Liver (tissue), 9 donors: ENCODE results near the gene MMP14. TPM values are rescaled to one million over a fixed set of nuclear protein-coding genes. Genes with fewer than 3 reads are reported as not detected.

Experiments
- DNase-seq: peaks from one replicate; pipeline ENCODE4 v3.0.0-alpha.2; 2017; ENCODE audit warnings: low spot score
- H3K27ac ChIP-seq, 2 donors: one replicate each; pipeline ENCODE4 v1.7.0; 2013; ENCODE audit warnings: inconsistent platforms in 2 of 2, low read length in 2 of 2, control low read depth in 1 of 2, low read depth in 1 of 2, mild to moderate bottlenecking in 1 of 2
- H3K27me3 ChIP-seq, 4 donors: one replicate each; pipeline versions ENCODE4 v1.6.1 to v1.7.0; 2013; ENCODE audit warnings: low read length in 3 of 4, inconsistent platforms in 1 of 4, mild to moderate bottlenecking in 1 of 4, moderate library complexity in 1 of 4; ENCODE audit not compliant: control insufficient read depth in 4 of 4, insufficient read depth in 4 of 4
- H3K36me3 ChIP-seq, 4 donors: one replicate each; pipeline versions ENCODE4 v1.6.1 to v1.7.0; 2013; ENCODE audit warnings: low read length in 3 of 4, mild to moderate bottlenecking in 3 of 4, low read depth in 1 of 4, moderate library complexity in 1 of 4; ENCODE audit not compliant: control insufficient read depth in 4 of 4, insufficient read depth in 3 of 4
- H3K4me1 ChIP-seq, 4 donors: one replicate each; pipeline versions ENCODE4 v1.6.1 to v1.7.0; 2013; ENCODE audit warnings: low read length in 3 of 4, mild to moderate bottlenecking in 3 of 4, moderate library complexity in 1 of 4; ENCODE audit not compliant: control insufficient read depth in 4 of 4, insufficient read depth in 4 of 4
- H3K4me3 ChIP-seq, 3 donors: one replicate each; pipeline versions ENCODE4 v1.6.1 to v1.7.0; 2013; ENCODE audit warnings: low read length in 3 of 3, control low read depth in 1 of 3, low read depth in 1 of 3, mild to moderate bottlenecking in 1 of 3
- H3K9ac ChIP-seq, 2 donors: one replicate each; pipeline ENCODE4 v1.7.0; 2013; ENCODE audit warnings: low read length in 2 of 2, mild to moderate bottlenecking in 2 of 2, moderate library complexity in 2 of 2, control low read depth in 1 of 2, low read depth in 1 of 2
- H3K9me3 ChIP-seq, 4 donors: one replicate each; pipeline versions ENCODE4 v1.6.1 to v1.7.0; 2013; ENCODE audit warnings: low read length in 3 of 4; ENCODE audit not compliant: control insufficient read depth in 4 of 4
- EGR1 ChIP-seq, 2 donors: IDR thresholded peaks; 2 replicates each; pipeline ENCODE4 v1.6.1; 2016 to 2018; ENCODE audit warnings: antibody characterized with exemption in 2 of 2, low read depth in 2 of 2
- FOXA1 ChIP-seq: IDR thresholded peaks from 2 replicates; pipeline ENCODE4 v1.6.1; 2016; ENCODE audit warnings: antibody characterized with exemption
- FOXA2 ChIP-seq: IDR thresholded peaks from 2 replicates; pipeline ENCODE4 v1.6.1; 2016; ENCODE audit warnings: antibody characterized with exemption
- GABPA ChIP-seq, 2 donors: IDR thresholded peaks in 1 of 2; conservative IDR thresholded peaks in 1 of 2; 2 replicates each; pipeline ENCODE4 v1.6.1; 2016; ENCODE audit warnings: antibody characterized with exemption in 2 of 2, mild to moderate bottlenecking in 1 of 2, moderate library complexity in 1 of 2
- HNF4A ChIP-seq, 2 donors: conservative IDR thresholded peaks; 2 replicates each; pipeline ENCODE4 v1.6.1; 2016; ENCODE audit warnings: antibody characterized with exemption in 2 of 2, mild to moderate bottlenecking in 2 of 2
- HNF4G ChIP-seq: IDR thresholded peaks from 2 replicates; pipeline ENCODE4 v1.6.1; 2016; ENCODE audit warnings: antibody characterized with exemption
- JUND ChIP-seq, 2 donors: IDR thresholded peaks; 2 replicates each; pipeline ENCODE4 v1.6.1; 2016; ENCODE audit warnings: antibody characterized with exemption in 2 of 2
- MAX ChIP-seq: IDR thresholded peaks from 2 replicates; pipeline ENCODE4 v1.6.1; 2016; ENCODE audit warnings: antibody characterized with exemption
- NR2F2 ChIP-seq: IDR thresholded peaks from 2 replicates; pipeline ENCODE4 v1.6.1; 2016; ENCODE audit warnings: antibody characterized with exemption
- RAD21 ChIP-seq, 2 donors: IDR thresholded peaks; 2 replicates each; pipeline ENCODE4 v1.6.1; 2016; ENCODE audit warnings: antibody characterized with exemption in 2 of 2, mild to moderate bottlenecking in 2 of 2
- RXRA ChIP-seq, 2 donors: IDR thresholded peaks; 2 replicates each; pipeline ENCODE4 v1.6.1; 2017 to 2018; ENCODE audit warnings: antibody characterized with exemption in 2 of 2, mild to moderate bottlenecking in 1 of 2
- SP1 ChIP-seq: IDR thresholded peaks from 2 replicates; pipeline ENCODE4 v1.6.1; 2018; ENCODE audit warnings: antibody characterized with exemption, mild to moderate bottlenecking
- TAF1 ChIP-seq: conservative IDR thresholded peaks from 2 replicates; pipeline ENCODE4 v1.6.1; 2016; ENCODE audit warnings: antibody characterized with exemption, mild to moderate bottlenecking
- YY1 ChIP-seq: IDR thresholded peaks from 2 replicates; pipeline ENCODE4 v1.6.1; 2016; ENCODE audit warnings: antibody characterized with exemption, mild to moderate bottlenecking
- ZBTB33 ChIP-seq: IDR thresholded peaks from 2 replicates; pipeline ENCODE4 v1.6.1; 2016; ENCODE audit warnings: antibody characterized with exemption
- WGBS: extraction: QIAGEN DNeasy Blood & Tissue Kit; methylation state at CpG from one replicate; pipeline ENCODE4 v1.1.7; 2013; 5-methylcytosine and 5-hydroxymethylcytosine counted together
- polyA plus RNA-seq, 2 donors: library from polyadenylated mRNA; stranded (reverse) in 1 of 2; unstranded in 1 of 2; fragments of 200-250 nt in 1 of 2; fragments of >200 nt in 1 of 2; fragmentation: Nextera tagmentation in 1 of 2; extraction: Ambion mirVana in 1 of 2; gene quantifications; one replicate each; pipeline versions ENCODE4 v1.2.1 to v1.2.3, GENCODE V29; 2013 to 2015
- total RNA-seq, 2 donors: library from RNA; depleted of rRNA; stranded (reverse); fragments of >200 nt; gene quantifications; one replicate each; pipeline ENCODE4 v1.2.3, GENCODE V29; 2014
- TF ChIP-seq, protein P1 (sequence below): IDR thresholded peaks from 2 replicates; pipeline ENCODE4 v1.6.1; 2016; ENCODE audit warnings: antibody characterized with exemption
- TF ChIP-seq, protein P2 (sequence below): IDR thresholded peaks from 2 replicates; pipeline ENCODE4 v1.6.1; 2016; ENCODE audit warnings: antibody characterized with exemption, mild to moderate bottlenecking
- donor health status: healthy.
- donor health status: healthy.
- donor health status: healthy.
- donor health status: healthy.
- donor health status: healthy.

The MMP14 gene
- total and polyA plus RNA-seq, 4 donors: 0.86 to 10.6 (median 8.0) TPM

DNA sequence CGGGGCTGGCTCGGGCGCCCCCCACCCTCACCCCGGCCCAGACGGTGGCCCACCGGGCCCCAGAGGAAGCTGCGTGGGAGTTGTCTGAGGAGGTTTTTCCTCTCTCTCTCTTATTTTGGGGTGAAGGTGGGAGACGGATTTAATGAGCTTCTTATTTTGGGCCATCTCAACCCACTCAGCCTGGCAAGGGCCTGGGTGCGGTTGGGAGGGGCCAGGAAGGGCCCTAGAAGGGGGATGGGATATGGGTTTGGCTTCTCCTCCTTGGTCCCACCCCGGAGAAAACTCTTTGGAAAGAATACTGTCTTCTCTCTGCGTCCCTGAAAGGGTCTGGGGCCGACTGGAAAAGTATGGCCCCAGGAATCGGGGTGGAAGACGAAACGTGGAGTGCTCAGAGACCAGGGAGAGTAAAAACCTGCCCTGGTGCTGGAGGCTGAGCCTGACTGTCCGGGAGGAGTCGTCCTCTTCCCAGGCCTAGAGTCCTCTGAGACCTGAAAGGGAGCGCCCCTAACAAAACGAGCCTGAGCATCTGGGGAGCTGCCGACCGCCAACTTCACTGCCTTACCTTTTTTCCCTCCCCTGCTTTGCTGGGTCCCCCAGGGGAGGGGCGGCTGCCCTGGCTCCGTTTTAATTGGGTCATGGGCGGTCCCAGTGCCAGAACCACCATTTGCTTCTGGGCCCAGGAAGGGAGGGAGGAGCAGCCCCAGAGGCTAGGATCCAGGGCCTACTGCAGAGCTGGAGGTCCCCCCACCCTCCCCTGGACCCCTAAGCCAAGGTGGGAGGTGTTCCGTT is 1.6 kb downstream of the MMP14 start:
- no peaks in the 10 kb centered on the region for H3K9me3 ChIP-seq
- H3K9ac ChIP-seq: peak overlapping the region; percentile 0 to 21
- H3K4me3 ChIP-seq: peak overlapping the region in 2 of 3 donors; percentile 68 to 73
- H3K27ac ChIP-seq: peak overlapping the region; percentile 72 to 73
- H3K4me1 ChIP-seq: peaks cover 0 to 18% (median 3%) of the 10 kb centered on the region in 4 donors
- peaks cover 3 to 11% (median 5%) of the 10 kb centered on the region in 4 donors for H3K36me3 ChIP-seq
- H3K27me3 ChIP-seq: no peaks in the 10 kb centered on the region
- 55% methylated on average over 25 of the region's 25 CpGs for WGBS
- no peak for DNase-seq
- TF ChIP-seq HNF4A (conservative IDR thresholded peaks at IDR 0.05) (no peak), FOXA2 (no peak), HNF4G (no peak), JUND (IDR thresholded peaks at IDR 0.05) (no peak), RAD21 (IDR thresholded peaks at IDR 0.05) (no peak), EGR1 (IDR thresholded peaks at IDR 0.05; ENCODE audit: low read depth in 2 of 2) (no peak), FOXA1 (no peak), ZBTB33 (no peak), YY1 (no peak), TAF1 (no peak), GABPA (IDR thresholded peaks at IDR 0.05 in 1 of 2, conservative IDR thresholded peaks at IDR 0.05 in 1 of 2) (no peak), RXRA (IDR thresholded peaks at IDR 0.05) (no peak)
- TF ChIP-seq, protein P1, sequence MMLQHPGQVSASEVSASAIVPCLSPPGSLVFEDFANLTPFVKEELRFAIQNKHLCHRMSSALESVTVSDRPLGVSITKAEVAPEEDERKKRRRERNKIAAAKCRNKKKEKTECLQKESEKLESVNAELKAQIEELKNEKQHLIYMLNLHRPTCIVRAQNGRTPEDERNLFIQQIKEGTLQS: no peak
- TF ChIP-seq, protein P2, sequence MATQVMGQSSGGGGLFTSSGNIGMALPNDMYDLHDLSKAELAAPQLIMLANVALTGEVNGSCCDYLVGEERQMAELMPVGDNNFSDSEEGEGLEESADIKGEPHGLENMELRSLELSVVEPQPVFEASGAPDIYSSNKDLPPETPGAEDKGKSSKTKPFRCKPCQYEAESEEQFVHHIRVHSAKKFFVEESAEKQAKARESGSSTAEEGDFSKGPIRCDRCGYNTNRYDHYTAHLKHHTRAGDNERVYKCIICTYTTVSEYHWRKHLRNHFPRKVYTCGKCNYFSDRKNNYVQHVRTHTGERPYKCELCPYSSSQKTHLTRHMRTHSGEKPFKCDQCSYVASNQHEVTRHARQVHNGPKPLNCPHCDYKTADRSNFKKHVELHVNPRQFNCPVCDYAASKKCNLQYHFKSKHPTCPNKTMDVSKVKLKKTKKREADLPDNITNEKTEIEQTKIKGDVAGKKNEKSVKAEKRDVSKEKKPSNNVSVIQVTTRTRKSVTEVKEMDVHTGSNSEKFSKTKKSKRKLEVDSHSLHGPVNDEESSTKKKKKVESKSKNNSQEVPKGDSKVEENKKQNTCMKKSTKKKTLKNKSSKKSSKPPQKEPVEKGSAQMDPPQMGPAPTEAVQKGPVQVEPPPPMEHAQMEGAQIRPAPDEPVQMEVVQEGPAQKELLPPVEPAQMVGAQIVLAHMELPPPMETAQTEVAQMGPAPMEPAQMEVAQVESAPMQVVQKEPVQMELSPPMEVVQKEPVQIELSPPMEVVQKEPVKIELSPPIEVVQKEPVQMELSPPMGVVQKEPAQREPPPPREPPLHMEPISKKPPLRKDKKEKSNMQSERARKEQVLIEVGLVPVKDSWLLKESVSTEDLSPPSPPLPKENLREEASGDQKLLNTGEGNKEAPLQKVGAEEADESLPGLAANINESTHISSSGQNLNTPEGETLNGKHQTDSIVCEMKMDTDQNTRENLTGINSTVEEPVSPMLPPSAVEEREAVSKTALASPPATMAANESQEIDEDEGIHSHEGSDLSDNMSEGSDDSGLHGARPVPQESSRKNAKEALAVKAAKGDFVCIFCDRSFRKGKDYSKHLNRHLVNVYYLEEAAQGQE: no peak

DNA sequence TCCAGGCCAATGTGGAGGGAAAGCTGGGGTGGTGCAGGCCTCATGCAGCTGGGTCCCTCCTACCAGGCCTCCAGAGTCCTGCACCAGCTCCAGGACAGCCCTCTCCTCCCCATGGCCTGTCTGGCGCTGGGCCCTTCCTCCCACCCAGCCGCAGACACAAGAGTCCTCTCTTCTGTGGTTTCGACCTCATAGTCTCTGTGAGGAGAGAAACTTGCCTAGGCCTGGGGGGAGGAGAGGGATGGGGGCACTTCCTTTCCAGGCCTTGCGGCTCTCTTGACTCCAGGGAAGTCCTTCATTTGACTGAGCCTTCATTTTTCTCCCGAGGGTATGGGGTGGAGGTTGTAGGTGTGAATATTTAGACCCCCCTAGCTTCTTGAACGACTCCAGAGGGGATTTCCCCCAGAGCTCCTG is 2.3 kb downstream of the MMP14 start:
- WGBS: 73% methylated on average over 6 of the region's 6 CpGs
- Histone ChIP-seq H3K4me3 (peak overlapping the region in 1 of 3 donors; percentile 73), H3K27ac (peak overlapping the region; percentile 25 to 73), H3K4me1 (peaks cover 0 to 18% (median 3%) of the 10 kb centered on the region in 4 donors), H3K9me3 (no peaks in the 10 kb centered on the region), H3K9ac (no peak overlapping the region), H3K36me3 (peaks cover 3 to 6% (median 4%) of the 10 kb centered on the region in 4 donors), H3K27me3 (no peaks in the 10 kb centered on the region)
- no peak for TF ChIP-seq JUND (IDR thresholded peaks at IDR 0.05)
- TF ChIP-seq FOXA2: no peak
- TF ChIP-seq FOXA1: no peak
- TF ChIP-seq YY1: no peak
- no peak for TF ChIP-seq RAD21 (IDR thresholded peaks at IDR 0.05)
- no peak for TF ChIP-seq SP1
- TF ChIP-seq, protein P2: no peak
- no peak for TF ChIP-seq HNF4A (conservative IDR thresholded peaks at IDR 0.05)
- no peak for TF ChIP-seq MAX
- TF ChIP-seq NR2F2: no peak
- no peak for DNase-seq
